ENCODE data around the gene PRH2. TPM values are rescaled to one million over a fixed set of nuclear protein-coding genes. Genes with fewer than 3 reads are reported as not detected.

The PRH2 gene
- polyA plus RNA-seq, 1 of the 3 experiments (the other 2 are of a cell fraction): not detected

GRCh38 chr12:10889226-10889625 lies 39.8 kb upstream of the PRH2 start (continued):
- TF ChIP-seq GABPA (IDR thresholded peaks at IDR 0.05; ENCODE audit: low read depth) (no peak), MAX (IDR thresholded peaks at IDR 0.05; ENCODE audit: low read depth) (no peak), FOXM1 (IDR thresholded peaks at IDR 0.05; ENCODE audit: low read depth) (no peak), EZH2phosphoT487 (IDR thresholded peaks at IDR 0.05; ENCODE audit: borderline replicate concordance, low read depth) (no peak), IRF3 (IDR thresholded peaks at IDR 0.05; ENCODE audit: low read depth, low read length) (no peak), RCOR1 (IDR thresholded peaks at IDR 0.05; ENCODE audit: low read length) (no peak), POLR2AphosphoS5 (IDR thresholded peaks at IDR 0.05; ENCODE audit: low read depth, low read length) (no peak), NRF1 (IDR thresholded peaks at IDR 0.05; ENCODE audit: low read depth, low read length) (no peak), RFX5 (IDR thresholded peaks at IDR 0.05; ENCODE audit: low read length) (no peak)

- no peaks in the 10 kb centered on the region for H3K79me2 ChIP-seq (ENCODE audit: insufficient read depth)
- CTCF ChIA-PET: no interaction called here
These were observed 37.1 kb upstream of the PRH2 start for GRCh38 chr12:10891937-10892336.

More at GRCh38 chr12:10891937-10892336, 37.1 kb upstream of the PRH2 start:
- Histone ChIP-seq H4K20me1 (ENCODE audit: insufficient read depth) (no peaks in the 10 kb centered on the region), H3K27me3 (ENCODE audit: insufficient read depth) (no peaks in the 10 kb centered on the region), H3K27ac (ENCODE audit: low read depth in 2 of 2, low read length in 1 of 2) (no peak overlapping the region), H3K4me2 (no peak overlapping the region), H3K36me3 (replicated peaks in 1 of 2; ENCODE audit: control insufficient read depth in 1 of 2, insufficient read depth in 2 of 2, low read length in 1 of 2) (no peaks in the 10 kb centered on the region), H2AFZ (ENCODE audit: low read depth) (no peak overlapping the region), H3F3A (replicated peaks; ENCODE audit: insufficient read depth) (no peaks in the 10 kb centered on the region), H3K9me3 (no peaks in the 10 kb centered on the region), H3K4me3 (ENCODE audit: low read depth in 2 of 2, low read length in 1 of 2) (no peak overlapping the region), H3K9ac (no peak overlapping the region), H3K4me1 (ENCODE audit: control insufficient read depth in 1 of 2, insufficient read depth in 2 of 2, low read depth in 1 of 2, low read length in 1 of 2) (no peaks in the 10 kb centered on the region), H3K9me2 (no peaks in the 10 kb centered on the region)
- DNase-seq: no peak
- POLR2A ChIA-PET: no interaction called here
- 89% methylated on average over 2 of the region's 2 CpGs for WGBS (ENCODE audit: low lambda C conversion rate)
- TF ChIP-seq USF2 (IDR thresholded peaks at IDR 0.05; ENCODE audit: borderline replicate concordance, low read depth, low read length) (no peak), FOXM1 (IDR thresholded peaks at IDR 0.05; ENCODE audit: low read depth) (no peak), NRF1 (IDR thresholded peaks at IDR 0.05; ENCODE audit: low read depth, low read length) (no peak), POLR2AphosphoS5 (IDR thresholded peaks at IDR 0.05; ENCODE audit: low read depth, low read length) (no peak), FOXJ3 (CRISPR knock-in tag; IDR thresholded peaks at IDR 0.05) (no peak), RFX5 (IDR thresholded peaks at IDR 0.05; ENCODE audit: low read length) (no peak), TEAD4 (IDR thresholded peaks at IDR 0.05; ENCODE audit: borderline replicate concordance, insufficient read depth) (no peak), EP300 (IDR thresholded peaks at IDR 0.05; ENCODE audit: borderline replicate concordance in 1 of 2, low read depth in 1 of 2, low read length in 1 of 2) (no peak), ZBTB33 (IDR thresholded peaks at IDR 0.05; ENCODE audit: borderline replicate concordance, low read depth) (no peak), ELF1 (IDR thresholded peaks at IDR 0.05) (no peak), USF1 (IDR thresholded peaks at IDR 0.05; ENCODE audit: borderline replicate concordance, low read depth) (no peak), MAX (IDR thresholded peaks at IDR 0.05; ENCODE audit: low read depth) (no peak), GABPA (IDR thresholded peaks at IDR 0.05; ENCODE audit: low read depth) (no peak), MEF2A (IDR thresholded peaks at IDR 0.05; ENCODE audit: borderline replicate concordance, low read depth) (no peak), REST (IDR thresholded peaks at IDR 0.05; ENCODE audit: low read depth, low read length) (no peak), TAF1 (IDR thresholded peaks at IDR 0.05; ENCODE audit: borderline replicate concordance, low read depth, low read length) (no peak), JUND (IDR thresholded peaks at IDR 0.05) (no peak), EZH2phosphoT487 (IDR thresholded peaks at IDR 0.05; ENCODE audit: borderline replicate concordance, low read depth) (no peak)

Measured in SK-N-SH (cell line).